H1 (cell line): Measurements from ENCODE around the gene SEMA4D.

Experiments used
- ASH2L ChIP-seq: fragments of 200-600, 300-600 bp; sonication (generic); IDR thresholded peaks from one replicate; pipeline ENCODE4 v1.7.1; 2017; ENCODE audit warnings: low read length
- CREB1 ChIP-seq: IDR thresholded peaks from 2 replicates; pipeline ENCODE4 v1.6.1; 2012; ENCODE audit warnings: inconsistent platforms
- EP300 ChIP-seq, 2 experiments: IDR thresholded peaks; 1 replicate in 1 of 2; 2 replicates in 1 of 2; pipeline ENCODE4 v1.6.1; 2011 to 2012; ENCODE audit warnings: low read depth in 2 of 2, low read length in 2 of 2, mild to moderate bottlenecking in 2 of 2, borderline replicate concordance in 1 of 2, inconsistent platforms in 1 of 2, moderate library complexity in 1 of 2
- EZH2 ChIP-seq: fragments of 200-600 bp; sonication (generic); IDR thresholded peaks from 2 replicates; pipeline ENCODE4 v1.7.1; 2012; ENCODE audit warnings: low read depth, mild to moderate bottlenecking, moderate library complexity, low read length, inconsistent platforms; ENCODE audit not compliant: severe bottlenecking
- JUN ChIP-seq: IDR thresholded peaks from 2 replicates; pipeline ENCODE4 v1.6.1; 2011; ENCODE audit warnings: low read depth, mild to moderate bottlenecking, improper control_type of control experiment, low read length
- POLR2A ChIP-seq, 2 experiments: IDR thresholded peaks; 1 replicate in 1 of 2; 2 replicates in 1 of 2; pipeline ENCODE4 v1.6.1; 2011; ENCODE audit warnings: low read depth in 2 of 2, low read length in 2 of 2, mild to moderate bottlenecking in 2 of 2; ENCODE audit errors: control extremely low read depth in 1 of 2
- RFX5 ChIP-seq: IDR thresholded peaks from 2 replicates; pipeline ENCODE4 v1.6.1; 2011; ENCODE audit warnings: low read depth, low read length, improper control_type of control experiment, borderline replicate concordance
- TCF12 ChIP-seq: IDR thresholded peaks from 2 replicates; pipeline ENCODE4 v1.6.1; 2011; ENCODE audit warnings: low read depth, mild to moderate bottlenecking, low read length
- TEAD4 ChIP-seq: IDR thresholded peaks from 2 replicates; pipeline ENCODE4 v1.6.1; 2012; ENCODE audit warnings: low read depth, low read length, inconsistent platforms, mixed read lengths
- YY1 ChIP-seq: IDR thresholded peaks from 2 replicates; pipeline ENCODE4 v1.6.1; 2011; ENCODE audit warnings: low read depth, mild to moderate bottlenecking, low read length
- TF ChIP-seq, protein P1 (sequence below), 3 experiments: IDR thresholded peaks; 1 replicate in 2 of 3; 2 replicates in 1 of 3; pipeline versions ENCODE4 v1.5.1 to v1.6.1; 2011; ENCODE audit warnings: low read length in 3 of 3, mild to moderate bottlenecking in 3 of 3, inconsistent platforms in 2 of 3, low read depth in 1 of 3, moderate library complexity in 1 of 3; ENCODE audit not compliant: insufficient read depth in 1 of 3; ENCODE audit errors: control extremely low read depth in 1 of 3
- TF ChIP-seq, protein P2 (sequence below): IDR thresholded peaks from 2 replicates; pipeline ENCODE4 v1.6.1; 2012; ENCODE audit warnings: low read length, inconsistent platforms

DNA sequence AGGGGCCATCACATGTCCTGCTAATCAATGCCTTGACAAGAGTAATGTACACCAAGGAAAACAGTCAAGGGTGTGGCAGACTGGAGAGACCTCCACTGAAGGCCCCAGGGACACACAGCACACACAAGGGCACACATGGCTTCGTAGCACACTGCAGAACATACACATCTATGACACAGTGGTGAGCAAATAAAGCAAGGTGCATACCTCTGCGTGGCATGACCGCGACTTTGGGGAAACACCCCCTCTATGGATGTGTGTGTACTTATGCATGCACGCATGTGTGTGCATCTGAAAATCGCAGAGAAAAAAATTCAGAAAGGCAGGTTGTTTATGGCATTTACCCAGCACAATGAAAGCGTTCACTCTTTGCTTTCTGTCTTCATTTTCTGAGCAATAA, 20.5 kb downstream of the SEMA4D start:
- no peak for TF ChIP-seq EP300 (IDR thresholded peaks at IDR 0.05; ENCODE audit: borderline replicate concordance in 1 of 2, low read depth in 2 of 2, low read length in 2 of 2)
- no peak for TF ChIP-seq TCF12
- no peak for TF ChIP-seq CREB1
- no peak for TF ChIP-seq POLR2A (IDR thresholded peaks at IDR 0.05; ENCODE audit: control extremely low read depth in 1 of 2, low read depth in 2 of 2, low read length in 2 of 2)
- TF ChIP-seq ASH2L = no peak
- TF ChIP-seq RFX5 = no peak
- TF ChIP-seq TEAD4 = no peak
- TF ChIP-seq, protein P1, sequence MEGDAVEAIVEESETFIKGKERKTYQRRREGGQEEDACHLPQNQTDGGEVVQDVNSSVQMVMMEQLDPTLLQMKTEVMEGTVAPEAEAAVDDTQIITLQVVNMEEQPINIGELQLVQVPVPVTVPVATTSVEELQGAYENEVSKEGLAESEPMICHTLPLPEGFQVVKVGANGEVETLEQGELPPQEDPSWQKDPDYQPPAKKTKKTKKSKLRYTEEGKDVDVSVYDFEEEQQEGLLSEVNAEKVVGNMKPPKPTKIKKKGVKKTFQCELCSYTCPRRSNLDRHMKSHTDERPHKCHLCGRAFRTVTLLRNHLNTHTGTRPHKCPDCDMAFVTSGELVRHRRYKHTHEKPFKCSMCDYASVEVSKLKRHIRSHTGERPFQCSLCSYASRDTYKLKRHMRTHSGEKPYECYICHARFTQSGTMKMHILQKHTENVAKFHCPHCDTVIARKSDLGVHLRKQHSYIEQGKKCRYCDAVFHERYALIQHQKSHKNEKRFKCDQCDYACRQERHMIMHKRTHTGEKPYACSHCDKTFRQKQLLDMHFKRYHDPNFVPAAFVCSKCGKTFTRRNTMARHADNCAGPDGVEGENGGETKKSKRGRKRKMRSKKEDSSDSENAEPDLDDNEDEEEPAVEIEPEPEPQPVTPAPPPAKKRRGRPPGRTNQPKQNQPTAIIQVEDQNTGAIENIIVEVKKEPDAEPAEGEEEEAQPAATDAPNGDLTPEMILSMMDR (IDR thresholded peaks at IDR 0.05; ENCODE audit: control extremely low read depth in 1 of 3, insufficient read depth in 1 of 3, low read depth in 1 of 3, low read length in 3 of 3) = no peak
- TF ChIP-seq, protein P2, sequence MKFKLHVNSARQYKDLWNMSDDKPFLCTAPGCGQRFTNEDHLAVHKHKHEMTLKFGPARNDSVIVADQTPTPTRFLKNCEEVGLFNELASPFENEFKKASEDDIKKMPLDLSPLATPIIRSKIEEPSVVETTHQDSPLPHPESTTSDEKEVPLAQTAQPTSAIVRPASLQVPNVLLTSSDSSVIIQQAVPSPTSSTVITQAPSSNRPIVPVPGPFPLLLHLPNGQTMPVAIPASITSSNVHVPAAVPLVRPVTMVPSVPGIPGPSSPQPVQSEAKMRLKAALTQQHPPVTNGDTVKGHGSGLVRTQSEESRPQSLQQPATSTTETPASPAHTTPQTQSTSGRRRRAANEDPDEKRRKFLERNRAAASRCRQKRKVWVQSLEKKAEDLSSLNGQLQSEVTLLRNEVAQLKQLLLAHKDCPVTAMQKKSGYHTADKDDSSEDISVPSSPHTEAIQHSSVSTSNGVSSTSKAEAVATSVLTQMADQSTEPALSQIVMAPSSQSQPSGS = no peak
- no peak for TF ChIP-seq YY1
- TF ChIP-seq EZH2 = no peak
- TF ChIP-seq JUN = no peak
